SKM-1 (cell line): ENCODE measurements around the gene MEPE.
"Not testable (repeated sequence)": the region's sequence is repeated elsewhere in the genome, so short reads cannot be mapped to it uniquely, and the experiment has no call there.

ENCODE experiments used
- DNase-seq: peaks from one replicate; lab custom pipeline; 2025; ENCODE audit not compliant: unreplicated experiment; lab: John Stamatoyannopoulos, UW

MEPE gene

DNA sequence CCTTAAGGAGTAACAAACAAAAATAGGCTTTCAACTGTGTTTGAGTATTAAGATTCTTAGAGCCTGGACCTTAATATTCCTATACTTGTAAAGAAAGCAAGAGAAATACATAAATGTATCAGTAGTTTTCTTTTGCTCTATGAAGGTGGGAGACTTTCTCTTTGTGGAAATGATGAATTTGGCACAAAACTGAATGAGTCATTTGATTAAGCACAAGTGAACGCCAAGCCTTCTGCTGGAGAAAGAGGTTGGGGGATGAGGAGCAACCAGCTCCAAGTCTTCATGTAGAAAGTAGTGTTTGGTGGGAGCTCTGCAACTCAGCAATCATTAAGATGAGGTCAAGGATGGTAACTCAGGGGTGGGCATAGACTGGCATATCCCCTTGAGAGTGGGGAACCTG is 49.6 kb downstream of the MEPE start:
- DNase-seq, result no peak

DNA sequence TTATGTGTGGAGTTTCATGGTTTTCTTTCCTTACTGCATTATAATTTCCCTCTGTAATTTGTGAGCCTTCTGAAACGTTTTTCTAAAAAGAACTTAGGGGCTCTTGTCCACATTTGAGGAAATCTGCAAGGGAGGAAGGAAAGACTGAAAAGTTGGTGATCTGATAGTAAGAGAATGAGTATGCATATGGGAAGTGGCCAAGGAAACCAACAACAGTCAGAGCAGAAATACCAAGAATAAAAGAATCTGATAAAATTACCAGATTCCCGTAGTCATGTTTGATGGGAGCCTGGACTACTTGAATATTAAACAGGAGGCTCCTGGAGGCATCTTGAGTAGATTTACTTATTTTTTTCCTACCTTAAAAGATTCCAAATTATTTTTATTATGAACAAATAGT is 50.1 kb downstream of the MEPE start:
- DNase-seq, result no peak

DNA sequence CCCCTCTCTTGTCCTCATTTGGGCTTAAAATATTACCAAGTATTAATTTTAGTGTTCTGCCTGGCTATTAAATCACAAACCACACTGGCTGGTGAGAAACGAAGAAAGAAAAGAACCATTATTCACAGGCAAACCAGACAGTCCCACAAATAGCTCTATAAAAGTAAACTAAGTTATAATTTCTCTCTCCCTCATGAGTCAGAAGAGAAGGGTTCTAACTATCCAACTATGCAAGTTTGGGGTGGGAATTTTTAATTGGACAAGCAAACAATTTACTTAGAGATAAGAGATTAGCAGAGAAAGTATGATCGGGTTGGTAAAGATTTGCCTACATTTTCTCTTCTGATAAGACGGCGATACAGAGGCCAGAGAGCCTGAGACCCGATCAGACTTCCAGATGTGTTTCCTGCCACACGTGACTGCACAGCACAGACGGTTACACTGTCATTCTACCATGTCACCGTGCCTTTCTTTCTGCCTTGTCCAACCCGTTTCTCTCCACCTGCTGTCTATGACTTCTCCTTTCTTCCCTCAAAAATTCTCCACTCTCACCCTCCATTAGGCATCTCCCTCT is 52.3 kb downstream of the MEPE start:
- no peak for DNase-seq

DNA sequence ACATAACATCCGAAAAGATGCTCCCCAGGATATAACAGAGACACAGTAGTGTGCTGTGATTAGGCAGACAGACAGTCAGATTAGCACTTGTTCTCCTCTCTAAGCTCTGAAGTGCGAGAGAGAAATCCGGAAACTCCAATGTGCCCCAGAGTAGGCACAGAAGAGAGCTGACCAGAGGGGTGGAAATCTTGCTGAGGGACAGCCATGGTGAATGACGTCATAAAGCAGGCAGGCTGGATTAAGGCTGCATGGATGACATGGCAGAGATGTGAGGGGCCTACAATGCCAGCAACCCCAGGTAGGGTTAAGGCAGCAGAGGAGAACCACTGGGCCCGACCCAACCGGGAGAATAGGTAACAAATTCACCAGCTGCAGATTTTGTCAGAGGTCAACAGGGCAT is 53.3 kb downstream of the MEPE start:
- no peak for DNase-seq

DNA sequence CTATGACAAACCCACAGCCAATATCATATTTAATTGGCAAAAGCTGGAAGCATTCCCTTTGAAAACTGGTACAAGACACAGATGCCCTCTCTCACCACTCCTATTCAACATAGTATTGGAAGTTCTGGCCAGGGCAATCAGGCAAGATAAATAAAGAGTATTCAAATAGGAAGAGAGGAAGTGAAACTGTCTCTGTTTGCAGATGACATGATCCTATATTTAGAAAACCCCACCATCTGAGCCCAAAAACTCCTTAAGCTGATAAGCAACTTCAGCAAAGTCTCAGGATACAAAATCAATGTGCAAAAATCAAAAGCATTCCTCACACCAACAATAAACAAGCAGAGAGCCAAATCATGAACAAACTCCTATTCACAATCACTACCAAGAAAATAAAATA is 58.0 kb downstream of the MEPE start:
- DNase-seq, result not testable (repeated sequence)

DNA sequence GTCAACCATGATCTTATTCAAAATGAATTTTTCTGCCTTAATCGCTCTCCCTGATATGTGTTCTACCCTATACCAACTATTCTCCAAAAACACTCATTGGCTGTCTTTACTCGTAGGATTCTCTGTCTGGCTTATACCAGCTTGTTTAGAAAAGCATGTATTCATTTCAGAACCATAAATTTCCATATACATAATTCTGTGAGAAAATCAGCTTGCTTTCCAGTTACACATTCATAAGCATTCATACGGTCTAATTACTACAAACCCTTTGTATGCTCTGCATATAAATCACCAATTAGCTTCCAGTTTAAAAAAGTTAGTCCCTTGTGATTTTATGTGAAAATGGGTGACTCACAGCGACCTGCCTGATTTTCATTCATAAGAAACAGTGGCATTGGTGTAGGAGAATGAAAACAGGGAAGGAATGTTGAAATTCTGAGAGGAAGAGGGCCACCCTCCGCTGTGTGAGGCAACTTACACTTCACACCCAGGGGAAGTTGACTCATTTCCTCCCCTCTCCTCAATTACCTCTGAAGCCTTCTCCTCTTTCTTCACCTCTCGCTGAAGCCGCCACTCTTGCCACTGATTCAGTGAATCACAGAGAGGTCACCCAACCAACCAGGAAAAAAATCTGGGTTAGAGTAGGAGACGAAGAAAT is 63.3 kb downstream of the MEPE start:
- DNase-seq, result peak; percentile 90
